ENCODE results near the gene EDIL3.

Gene EDIL3

DNA sequence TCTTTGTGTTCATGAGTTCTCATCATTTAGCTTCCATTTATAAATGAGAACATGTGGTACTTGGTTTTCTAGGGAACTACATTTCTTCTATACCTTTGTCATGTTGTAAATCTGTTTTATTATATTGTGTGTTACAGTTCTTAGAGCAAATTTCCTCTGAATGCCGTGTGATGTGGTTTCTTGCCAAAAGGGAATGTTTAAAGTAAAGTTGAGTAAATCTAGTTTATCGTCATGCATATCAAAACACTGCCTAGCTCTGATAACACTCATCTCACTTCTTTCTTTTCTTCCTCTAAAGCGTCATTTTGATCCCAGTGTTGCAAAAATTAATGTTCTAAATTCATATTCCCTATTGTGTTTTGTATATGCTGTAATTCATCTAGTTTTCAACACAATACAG, 368.6 kb downstream of the EDIL3 start:
- TF ChIP-seq TAF1 (IDR thresholded peaks at IDR 0.05; ENCODE audit: borderline replicate concordance, insufficient read depth, low read length) (no peak), REST (IDR thresholded peaks at IDR 0.05; ENCODE audit: insufficient read depth in 1 of 2, low read depth in 2 of 2, low read length in 2 of 2) (no peak), FOXP2 (optimal IDR thresholded peaks at IDR 0.05; ENCODE audit: borderline replicate concordance, extremely low read depth, extremely low read length, insufficient read depth) (no peak), POLR2AphosphoS5 (IDR thresholded peaks at IDR 0.05; ENCODE audit: low read depth, low read length) (no peak), SIN3A (IDR thresholded peaks at IDR 0.05; ENCODE audit: borderline replicate concordance, insufficient read depth, low read length) (no peak)

GRCh38 chr5:84014966-84015365, 369.7 kb downstream of the EDIL3 start:
- TF ChIP-seq TAF1 (IDR thresholded peaks at IDR 0.05; ENCODE audit: borderline replicate concordance, insufficient read depth, low read length): no peak
- no peak for TF ChIP-seq POLR2AphosphoS5 (IDR thresholded peaks at IDR 0.05; ENCODE audit: low read depth, low read length)
- no peak for TF ChIP-seq REST (IDR thresholded peaks at IDR 0.05; ENCODE audit: insufficient read depth in 1 of 2, low read depth in 2 of 2, low read length in 2 of 2)
- no peak for TF ChIP-seq SIN3A (IDR thresholded peaks at IDR 0.05; ENCODE audit: borderline replicate concordance, insufficient read depth, low read length)
- no peak for TF ChIP-seq FOXP2 (optimal IDR thresholded peaks at IDR 0.05; ENCODE audit: borderline replicate concordance, extremely low read depth, extremely low read length, insufficient read depth)

DNA sequence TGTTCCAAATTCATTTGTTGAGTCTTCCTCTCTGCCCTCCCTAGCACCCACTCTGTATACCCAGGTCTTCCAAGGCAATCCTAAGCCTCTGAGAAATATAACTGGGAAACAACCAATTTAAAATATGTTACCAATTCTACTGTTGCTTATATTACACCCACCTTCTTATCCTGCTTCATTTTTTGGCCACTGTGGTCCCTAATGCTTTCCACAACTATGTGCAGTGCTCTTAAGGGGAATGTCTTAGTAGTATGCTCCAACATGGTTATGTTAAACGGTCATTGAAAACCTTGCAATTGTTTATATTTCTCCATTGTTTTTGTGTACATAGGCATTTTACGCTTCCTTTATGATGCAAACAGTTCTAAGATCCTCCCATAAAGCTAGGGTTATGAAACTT, 390.9 kb downstream of the EDIL3 start:
- TF ChIP-seq TAF1 (IDR thresholded peaks at IDR 0.05; ENCODE audit: borderline replicate concordance, insufficient read depth, low read length) (no peak), POLR2AphosphoS5 (IDR thresholded peaks at IDR 0.05; ENCODE audit: low read depth, low read length) (no peak), SIN3A (IDR thresholded peaks at IDR 0.05; ENCODE audit: borderline replicate concordance, insufficient read depth, low read length) (no peak), FOXP2 (optimal IDR thresholded peaks at IDR 0.05; ENCODE audit: borderline replicate concordance, extremely low read depth, extremely low read length, insufficient read depth) (no peak), REST (IDR thresholded peaks at IDR 0.05; ENCODE audit: insufficient read depth in 1 of 2, low read depth in 2 of 2, low read length in 2 of 2) (no peak)

DNA sequence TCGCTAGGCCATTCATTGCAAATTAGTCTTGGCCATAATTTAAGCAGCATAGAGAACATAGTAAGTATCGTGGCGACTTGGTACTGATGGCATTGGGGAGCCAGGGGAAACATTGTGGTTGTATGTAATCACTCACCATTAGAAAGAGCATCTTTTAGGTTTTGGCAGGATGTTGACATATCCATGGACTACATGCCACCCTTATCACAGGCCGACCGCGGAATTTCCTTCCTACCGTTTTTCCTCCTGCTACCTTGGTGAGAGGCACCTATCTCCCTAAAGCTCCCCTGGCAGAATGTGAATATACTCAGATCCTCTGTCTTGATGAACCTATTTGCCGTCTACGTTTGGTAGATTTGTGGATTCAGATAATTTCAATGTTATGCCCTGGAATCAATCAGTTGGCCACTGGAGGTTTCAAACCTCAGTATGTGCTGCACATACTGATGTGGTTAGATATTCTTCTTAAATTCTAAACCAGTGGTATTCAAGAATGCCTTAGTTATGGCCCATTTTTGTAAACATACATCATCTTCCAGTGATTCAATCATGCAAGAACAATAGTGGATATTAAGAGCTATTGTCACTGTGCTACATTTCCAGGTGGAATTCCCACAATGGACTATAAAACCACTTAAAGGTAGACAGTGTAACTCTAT, 393.0 kb downstream of the EDIL3 start:
- TF ChIP-seq FOXP2 (optimal IDR thresholded peaks at IDR 0.05; ENCODE audit: borderline replicate concordance, extremely low read depth, extremely low read length, insufficient read depth) (no peak), SIN3A (IDR thresholded peaks at IDR 0.05; ENCODE audit: borderline replicate concordance, insufficient read depth, low read length) (no peak), REST (IDR thresholded peaks at IDR 0.05; ENCODE audit: insufficient read depth in 1 of 2, low read depth in 2 of 2, low read length in 2 of 2) (no peak), POLR2AphosphoS5 (IDR thresholded peaks at IDR 0.05; ENCODE audit: low read depth, low read length) (no peak), TAF1 (IDR thresholded peaks at IDR 0.05; ENCODE audit: borderline replicate concordance, insufficient read depth, low read length) (no peak)

Measured in PFSK-1 (cell line).